GM18502 (cell line): Measurements from ENCODE around the gene CTAG1B.
"Not testable (repeated sequence)": the region's sequence is repeated elsewhere in the genome, so short reads cannot be mapped to it uniquely, and the experiment has no call there.

Experiments used
- ATAC-seq: cut with Tn5 transposase; IDR thresholded peaks from one replicate; pipeline ENCODE4 v1.9.1; 2021; ENCODE audit warnings: mild to moderate bottlenecking; ENCODE audit not compliant: unreplicated experiment, poor library complexity

CTAG1B gene

GRCh38 chrX:154630949-154631348, 11.9 kb upstream of the CTAG1B start:
- ATAC-seq = not testable (repeated sequence)

- ATAC-seq = not testable (repeated sequence)
Measured at GRCh38 chrX:154628960-154629359, 9.9 kb upstream of the CTAG1B start.

- ATAC-seq = not testable (repeated sequence)
Measured at GRCh38 chrX:154620767-154621414, 1.8 kb upstream of the CTAG1B start.

GRCh38 chrX:154613586-154613985, 5.5 kb downstream of the CTAG1B start:
- not testable (repeated sequence) for ATAC-seq

GRCh38 chrX:154611146-154611545, 7.9 kb downstream of the CTAG1B start:
- ATAC-seq = not testable (repeated sequence)

GRCh38 chrX:154608823-154609222, 10.3 kb downstream of the CTAG1B start:
- ATAC-seq = not testable (repeated sequence)

GRCh38 chrX:154607976-154608375, 11.1 kb downstream of the CTAG1B start:
- not testable (repeated sequence) for ATAC-seq

- no peak for ATAC-seq
Measured at GRCh38 chrX:154607370-154607769, 11.7 kb downstream of the CTAG1B start.

GRCh38 chrX:154605566-154605965, 13.5 kb downstream of the CTAG1B start:
- ATAC-seq = no peak

- no peak for ATAC-seq
Measured at GRCh38 chrX:154603438-154604430, 15.3 kb downstream of the CTAG1B start.

- ATAC-seq = no peak
Measured at GRCh38 chrX:154602766-154603437, 16.2 kb downstream of the CTAG1B start.

- ATAC-seq = no peak
Measured at GRCh38 chrX:154602226-154602625, 16.9 kb downstream of the CTAG1B start.

GRCh38 chrX:154600759-154601374, 18.2 kb downstream of the CTAG1B start:
- no peak for ATAC-seq

- no peak for ATAC-seq
Measured at GRCh38 chrX:154599531-154599930, 19.6 kb downstream of the CTAG1B start.

- no peak for ATAC-seq
Measured at GRCh38 chrX:154598656-154599055, 20.4 kb downstream of the CTAG1B start.

GRCh38 chrX:154597221-154597620, 21.9 kb downstream of the CTAG1B start:
- ATAC-seq = no peak

GRCh38 chrX:154596290-154596929, 22.7 kb downstream of the CTAG1B start:
- ATAC-seq = no peak

- no peak for ATAC-seq
Measured at GRCh38 chrX:154595559-154596249, 23.4 kb downstream of the CTAG1B start.

- no peak for ATAC-seq
Measured at GRCh38 chrX:154594491-154594890, 24.6 kb downstream of the CTAG1B start.
